ENCODE measurements around the gene NPAS2. TPM values are rescaled to one million over a fixed set of nuclear protein-coding genes. Genes with fewer than 3 reads are reported as not detected.

NPAS2 gene
- total RNA-seq, 2 donors from 2014 or later = 1.1 to 1.6 TPM

- H3K9me3 ChIP-seq (ENCODE audit: control insufficient read depth, low read length) = peaks cover 13% of the 10 kb centered on the region
- H3K4me1 Mint-ChIP-seq = no peaks in the 10 kb centered on the region
- H3K36me3 ChIP-seq (ENCODE audit: control insufficient read depth, insufficient read depth, low read length) = peaks cover 56% of the 10 kb centered on the region
- no peaks in the 10 kb centered on the region for H3K4me1 ChIP-seq (ENCODE audit: control insufficient read depth, insufficient read depth, low read length)
- no peaks in the 10 kb centered on the region for H3K27me3 ChIP-seq (ENCODE audit: control insufficient read depth, insufficient read depth, low read length, poor library complexity, severe bottlenecking)
- no peak overlapping the region for H3K4me3 Mint-ChIP-seq
- H3K36me3 Mint-ChIP-seq (ENCODE audit: low read depth) = peaks cover 56% of the 10 kb centered on the region
- no peak overlapping the region for H3K9ac ChIP-seq (ENCODE audit: extremely low read depth, low read length, poor library complexity, severe bottlenecking)
- no peaks in the 10 kb centered on the region for H3K27me3 Mint-ChIP-seq (ENCODE audit: insufficient read depth)
- H3K27ac ChIP-seq (ENCODE audit: low read depth, low read length) = no peak overlapping the region
- 96% methylated on average over 2 of the region's 3 CpGs; no CpG with 5 or more reads in 1 of the 2 experiments for WGBS, 2 experiments (ENCODE audit: insufficient coverage in 1 of 2, insufficient read length in 1 of 2)
- TF ChIP-seq CTCF (conservative IDR thresholded peaks at IDR 0.05) = no peak
- H3K9me3 Mint-ChIP-seq = no peaks in the 10 kb centered on the region
- DNase-seq = no peak
- no peak overlapping the region for H3K4me3 ChIP-seq (ENCODE audit: low read length)
- H3K27ac Mint-ChIP-seq = no peak overlapping the region
Measured at GRCh38 chr2:101017371-101017770, 197.4 kb downstream of the NPAS2 start.

- H3K27ac Mint-ChIP-seq = no peak overlapping the region
- Histone ChIP-seq H3K9ac (ENCODE audit: extremely low read depth, low read length, poor library complexity, severe bottlenecking) (no peak overlapping the region), H3K27me3 (ENCODE audit: control insufficient read depth, insufficient read depth, low read length, poor library complexity, severe bottlenecking) (no peaks in the 10 kb centered on the region), H3K4me1 (ENCODE audit: control insufficient read depth, insufficient read depth, low read length) (no peaks in the 10 kb centered on the region), H3K4me3 (ENCODE audit: low read length) (no peak overlapping the region), H3K27ac (ENCODE audit: low read depth, low read length) (no peak overlapping the region), H3K9me3 (ENCODE audit: control insufficient read depth, low read length) (peaks cover 13% of the 10 kb centered on the region), H3K36me3 (ENCODE audit: control insufficient read depth, insufficient read depth, low read length) (peaks cover 42% of the 10 kb centered on the region)
- WGBS, 2 experiments (ENCODE audit: insufficient coverage in 1 of 2, insufficient read length in 1 of 2) = 94 to 98% methylated on average over 5 to 8 of the region's 8 CpGs
- TF ChIP-seq CTCF (conservative IDR thresholded peaks at IDR 0.05) = no peak
- H3K9me3 Mint-ChIP-seq = no peaks in the 10 kb centered on the region
- DNase-seq = no peak
- no peaks in the 10 kb centered on the region for H3K27me3 Mint-ChIP-seq (ENCODE audit: insufficient read depth)
- no peak overlapping the region for H3K4me3 Mint-ChIP-seq
- no peaks in the 10 kb centered on the region for H3K4me1 Mint-ChIP-seq
- H3K36me3 Mint-ChIP-seq (ENCODE audit: low read depth) = peaks cover 57% of the 10 kb centered on the region
Measured at GRCh38 chr2:101018934-101019333, 199.0 kb downstream of the NPAS2 start.

- H3K4me1 Mint-ChIP-seq = peaks cover 4% of the 10 kb centered on the region
Measured at GRCh38 chr2:101022221-101022620, 202.3 kb downstream of the NPAS2 start.

More at GRCh38 chr2:101022221-101022620, 202.3 kb downstream of the NPAS2 start:
- Histone ChIP-seq H3K27ac (ENCODE audit: low read depth, low read length) (no peak overlapping the region), H3K4me3 (ENCODE audit: low read length) (no peak overlapping the region), H3K4me1 (ENCODE audit: control insufficient read depth, insufficient read depth, low read length) (no peaks in the 10 kb centered on the region), H3K27me3 (ENCODE audit: control insufficient read depth, insufficient read depth, low read length, poor library complexity, severe bottlenecking) (no peaks in the 10 kb centered on the region), H3K9me3 (ENCODE audit: control insufficient read depth, low read length) (no peaks in the 10 kb centered on the region), H3K9ac (ENCODE audit: extremely low read depth, low read length, poor library complexity, severe bottlenecking) (no peak overlapping the region), H3K36me3 (ENCODE audit: control insufficient read depth, insufficient read depth, low read length) (peaks cover 29% of the 10 kb centered on the region)
- Mint-ChIP-seq H3K27me3 (ENCODE audit: insufficient read depth) (no peaks in the 10 kb centered on the region), H3K9me3 (no peaks in the 10 kb centered on the region), H3K4me3 (no peak overlapping the region), H3K27ac (peak overlapping the region; percentile 33), H3K36me3 (ENCODE audit: low read depth) (peaks cover 48% of the 10 kb centered on the region)
- WGBS, 2 experiments (ENCODE audit: insufficient coverage in 1 of 2, insufficient read length in 1 of 2) = 92 to 94% methylated on average over 11 to 16 of the region's 16 CpGs
- DNase-seq = no peak
- TF ChIP-seq CTCF (conservative IDR thresholded peaks at IDR 0.05) = no peak
